A172 (cell line): Measurements from ENCODE around the gene PDE4D. TPM values are rescaled to one million over a fixed set of nuclear protein-coding genes. Genes with fewer than 3 reads are reported as not detected.
A peak's percentile ranks its signal among the peaks of the same experiment; 100 is the strongest.
"Not testable (repeated sequence)": the region's sequence is repeated elsewhere in the genome, so short reads cannot be mapped to it uniquely, and the experiment has no call there.

Source experiments
- DNase-seq: peaks from one replicate; pipeline ENCODE4 v3.0.0-alpha.2; 2015; ENCODE audit warnings: low spot score
- total RNA-seq: library from RNA; depleted of rRNA; stranded (reverse); fragments of >200 nt; shearing (Covaris generic); gene quantifications from 2 replicates; pipeline ENCODE4 v1.2.3, GENCODE V29; 2014

PDE4D gene
- total RNA-seq, 1 experiment from 2014 or later: 7.6 TPM

- DNase-seq: peak; percentile 66
Observed at GRCh38 chr5:59768152-59769040, 125.1 kb downstream of the PDE4D start.

DNA sequence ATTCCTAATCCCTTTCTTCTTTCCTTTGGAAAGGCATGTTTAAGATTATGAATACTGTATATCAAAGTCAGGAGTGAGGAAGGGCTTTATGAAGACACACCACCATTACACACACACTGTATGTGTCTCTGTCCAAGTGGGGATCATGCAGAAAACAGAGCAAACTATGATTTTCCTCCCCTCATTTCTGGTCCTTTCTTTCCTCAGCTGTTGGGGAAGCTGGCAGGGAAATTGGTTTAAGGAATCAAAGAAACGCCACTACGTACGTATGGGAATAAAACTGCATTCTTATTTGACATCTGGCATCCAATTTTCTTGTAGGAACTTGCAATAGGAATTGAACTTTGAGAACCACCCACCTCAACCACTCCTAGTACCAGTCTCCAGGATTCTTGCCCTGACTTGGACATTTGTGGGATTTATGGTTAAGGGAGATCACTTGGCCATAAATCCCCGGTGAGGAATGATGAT lies 125.8 kb downstream of the PDE4D start:
- no peak for DNase-seq

DNA sequence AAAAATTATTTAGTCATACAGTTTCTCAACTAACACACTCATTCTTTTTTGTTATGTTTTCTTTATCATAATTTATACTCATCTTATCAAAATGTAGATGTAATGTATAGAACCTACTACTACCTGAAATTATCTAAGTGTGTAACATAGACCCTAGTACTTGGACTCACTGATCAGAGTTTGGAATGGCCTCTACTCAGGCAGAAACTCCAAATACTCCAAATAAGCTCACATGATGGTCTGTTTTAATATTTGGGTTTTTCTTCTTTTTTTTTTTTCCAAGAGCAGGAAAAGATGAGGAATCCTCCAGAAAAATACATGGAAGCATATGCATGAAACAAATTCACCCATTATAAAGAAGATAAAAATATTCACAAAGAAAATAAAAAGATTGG lies 126.3 kb downstream of the PDE4D start:
- DNase-seq: no peak

GRCh38 chr5:59766427-59767210 lies 126.9 kb downstream of the PDE4D start:
- DNase-seq: no peak

DNA sequence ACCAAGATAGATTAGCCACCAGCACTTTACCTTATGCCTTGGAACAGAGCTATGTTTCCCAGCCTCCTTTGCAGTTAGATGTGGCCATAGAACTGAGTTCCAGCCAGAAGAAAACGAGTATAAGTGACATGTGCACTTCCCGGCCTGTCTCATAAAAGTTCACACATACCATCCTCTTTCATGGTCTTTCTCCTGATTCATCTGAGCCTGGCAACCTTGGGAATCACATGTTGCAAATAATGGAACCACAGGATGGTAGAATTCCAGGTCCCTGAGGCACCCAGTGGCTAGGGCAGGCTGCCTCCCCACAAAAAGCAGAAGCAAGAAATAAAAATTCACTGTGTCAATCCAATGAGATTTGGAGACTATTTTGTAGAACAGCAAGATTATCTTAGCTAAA lies 128.1 kb downstream of the PDE4D start:
- no peak for DNase-seq

GRCh38 chr5:59764361-59764760 lies 129.2 kb downstream of the PDE4D start:
- no peak for DNase-seq

GRCh38 chr5:59763541-59763940 lies 130.0 kb downstream of the PDE4D start:
- DNase-seq: no peak

DNA sequence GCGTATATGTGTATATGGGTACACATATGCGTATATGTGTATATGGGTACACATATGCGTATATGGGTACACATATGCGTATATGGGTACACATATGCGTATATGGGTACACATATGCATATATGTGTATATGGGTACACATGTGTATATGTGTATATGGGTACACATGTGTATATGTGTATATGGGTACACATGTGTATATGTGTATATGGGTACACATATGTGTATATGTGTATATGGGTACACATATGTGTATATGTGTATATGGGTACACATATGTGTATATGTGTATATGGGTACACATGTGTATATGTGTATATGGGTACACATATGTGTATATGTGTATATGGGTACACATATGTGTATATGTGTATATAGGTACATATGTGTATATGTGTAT lies 131.3 kb downstream of the PDE4D start:
- not testable (repeated sequence) for DNase-seq

GRCh38 chr5:59760785-59761348 lies 132.7 kb downstream of the PDE4D start:
- DNase-seq: peak; percentile 61

GRCh38 chr5:59759600-59760351 lies 133.8 kb downstream of the PDE4D start:
- peak; percentile 67 for DNase-seq

DNA sequence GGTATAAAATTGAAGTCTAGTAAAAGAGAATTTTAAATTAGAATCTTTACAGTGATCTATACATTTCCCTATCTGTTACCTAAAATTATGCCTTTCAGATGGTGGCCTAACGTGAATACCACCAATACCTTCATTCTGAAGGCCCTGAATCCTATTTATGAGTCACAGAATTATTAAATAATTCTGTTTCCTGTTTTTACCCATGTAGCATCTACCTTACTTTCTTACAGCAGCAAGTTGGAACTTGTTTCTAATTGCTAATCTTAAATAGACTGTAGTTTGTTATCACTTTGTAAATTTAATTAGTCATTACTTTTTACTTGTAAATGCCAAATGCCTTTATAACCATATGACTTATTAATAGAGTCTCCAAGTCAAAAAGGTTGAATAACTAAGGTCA lies 135.0 kb downstream of the PDE4D start:
- DNase-seq: no peak

DNA sequence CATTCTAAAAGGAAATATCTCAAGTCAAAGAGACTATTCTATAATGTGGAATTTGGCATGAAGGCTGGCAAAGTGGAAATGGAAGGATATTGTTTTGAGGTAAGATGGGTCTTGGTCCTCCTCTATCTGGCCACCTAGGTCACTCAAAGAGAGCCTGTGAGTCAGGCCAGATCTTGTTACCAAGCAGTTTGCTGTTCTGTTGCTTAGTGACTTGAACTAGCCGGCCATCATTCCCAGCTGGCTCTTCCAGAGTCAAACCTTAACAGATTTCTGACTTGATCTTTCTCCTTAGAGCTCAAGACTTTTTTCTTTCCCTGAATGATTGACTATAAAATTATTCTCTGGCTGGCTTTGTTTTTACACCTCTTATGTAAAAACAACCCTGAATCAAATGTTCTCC lies 136.1 kb downstream of the PDE4D start:
- no peak for DNase-seq

- DNase-seq: no peak
Observed at GRCh38 chr5:59756373-59757035, 137.0 kb downstream of the PDE4D start.

- no peak for DNase-seq
Observed at GRCh38 chr5:59755476-59755875, 138.1 kb downstream of the PDE4D start.

- DNase-seq: no peak
Observed at GRCh38 chr5:59753599-59753998, 139.9 kb downstream of the PDE4D start.

- no peak for DNase-seq
Observed at GRCh38 chr5:59749782-59750520, 143.6 kb downstream of the PDE4D start.

- DNase-seq: not testable (repeated sequence)
Observed at GRCh38 chr5:59748036-59748663, 145.4 kb downstream of the PDE4D start.

DNA sequence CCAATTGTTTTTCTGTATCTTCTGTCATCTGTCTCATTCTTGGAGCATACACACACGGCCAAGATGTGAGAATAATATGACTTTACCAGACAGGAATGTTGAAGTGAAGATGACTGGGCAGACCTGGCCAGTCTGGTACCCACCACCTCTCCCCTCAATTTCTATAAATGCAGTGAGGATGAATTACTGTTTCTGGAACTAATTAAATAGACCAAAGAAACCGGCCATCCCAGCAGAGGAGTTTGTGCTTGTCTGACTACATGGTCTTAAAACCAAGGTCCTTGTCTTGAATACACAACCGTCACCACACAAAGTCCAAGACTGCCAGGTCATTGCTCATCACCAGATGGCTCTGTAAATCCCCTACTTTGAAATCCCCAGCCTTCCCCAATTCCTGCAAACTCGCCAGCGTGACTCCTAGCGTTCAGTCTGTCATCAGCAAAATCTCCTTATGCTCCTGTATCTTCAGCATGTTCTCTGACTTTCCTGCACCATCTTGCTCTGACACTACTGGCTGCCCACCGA lies 147.2 kb downstream of the PDE4D start:
- peak; percentile 89 for DNase-seq

DNA sequence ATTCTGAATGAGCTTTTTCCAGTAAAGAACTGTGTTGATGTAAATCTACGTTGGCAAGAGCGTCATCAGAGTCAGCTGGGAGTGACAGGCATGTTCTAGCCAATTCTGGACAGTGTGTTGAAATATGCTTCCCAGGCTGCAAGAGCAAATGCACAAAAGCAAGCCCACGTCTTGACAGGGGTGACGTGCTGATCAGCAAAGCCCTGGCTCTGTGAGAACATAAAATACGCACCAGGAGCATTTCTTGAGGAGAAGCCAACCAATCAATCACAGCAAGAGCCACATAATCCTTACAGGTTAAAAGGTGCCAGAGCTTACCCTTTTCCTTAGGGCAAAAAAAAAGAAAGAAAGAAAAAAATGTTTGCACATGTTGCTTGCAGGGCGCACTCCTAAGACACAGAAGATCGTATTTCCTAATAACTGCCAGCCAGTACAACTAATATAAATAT lies 148.1 kb downstream of the PDE4D start:
- DNase-seq: peak; percentile 29
